NCI-H345 (cell line): ENCODE data around the gene ATP8B4.

Source experiments
- DNase-seq: peaks from one replicate; lab custom pipeline; 2025; lab: John Stamatoyannopoulos, UW

Gene ATP8B4

DNA sequence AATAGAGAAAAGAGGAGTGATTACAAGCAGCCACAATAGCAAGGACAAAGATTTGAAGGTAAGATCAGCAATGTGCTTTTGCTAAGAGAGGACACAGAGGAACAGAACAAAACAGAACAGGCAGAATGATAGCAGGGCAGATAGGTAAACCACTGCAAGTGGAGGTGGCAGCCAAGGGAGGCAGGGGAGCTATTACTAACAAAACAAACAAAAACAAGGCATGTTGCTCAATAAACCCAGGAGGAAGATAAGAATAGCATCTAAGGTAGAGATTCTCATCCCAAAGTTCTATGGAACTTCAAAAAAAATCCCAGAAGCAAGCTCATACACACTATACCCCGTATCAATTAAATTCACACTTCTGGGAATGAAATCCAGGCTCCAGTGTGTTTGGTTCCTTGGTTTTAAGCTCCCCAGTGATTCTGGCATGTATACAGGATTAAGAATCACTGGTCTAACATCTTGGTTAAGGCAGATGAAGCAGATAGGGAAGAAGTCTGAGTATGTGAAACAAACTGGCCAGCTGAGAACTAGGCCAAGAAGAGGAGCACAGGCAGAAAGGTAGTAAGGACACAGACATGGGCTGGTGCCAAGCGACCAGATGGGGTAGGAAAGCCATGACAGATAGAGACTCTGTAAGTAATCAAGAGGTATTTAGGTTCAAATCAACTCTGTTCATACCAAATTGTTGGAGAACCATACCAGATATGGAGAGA lies 309.0 kb downstream of the ATP8B4 start:
- no peak for DNase-seq

DNA sequence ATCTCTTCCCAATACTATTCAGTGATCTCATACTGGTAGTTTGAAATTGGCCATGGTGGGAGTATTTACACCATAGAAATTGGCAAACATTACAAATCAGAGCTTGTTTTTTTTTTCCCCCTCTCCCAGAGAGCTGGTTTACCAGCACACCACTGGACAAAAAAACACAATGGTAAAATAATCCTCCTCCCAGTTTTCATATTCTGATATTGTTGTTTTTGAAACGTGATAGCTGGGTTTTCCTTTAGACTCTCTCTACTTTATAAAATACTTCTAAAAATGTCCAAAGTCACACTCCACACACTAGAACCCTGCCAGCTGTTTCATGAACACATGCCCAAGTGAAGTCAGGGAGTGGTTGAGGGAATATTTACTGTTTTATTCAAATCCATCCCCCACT lies 310.7 kb downstream of the ATP8B4 start:
- DNase-seq, result no peak
